RPMI7951 (cell line): ENCODE measurements around the gene NDUFS8. TPM values are rescaled to one million over a fixed set of nuclear protein-coding genes. Genes with fewer than 3 reads are reported as not detected.

Experiments used
- DNase-seq: peaks from one replicate; pipeline ENCODE4 v3.0.0-alpha.2; 2012; ENCODE audit warnings: low read depth
- total RNA-seq: library from RNA; depleted of rRNA; stranded (reverse); fragments of >200 nt; shearing (Covaris generic); gene quantifications from 2 replicates; pipeline ENCODE4 v1.2.3, GENCODE V29; 2014

Gene NDUFS8
- total RNA-seq, 1 experiment from 2014 or later = 270 TPM

GRCh38 chr11:68048681-68049508 is 18.4 kb downstream of the NDUFS8 start:
- DNase-seq = no peak

GRCh38 chr11:68049509-68050370 is 19.3 kb downstream of the NDUFS8 start:
- no peak for DNase-seq

- DNase-seq = no peak
These were observed 19.9 kb downstream of the NDUFS8 start for GRCh38 chr11:68050371-68050841.

GRCh38 chr11:68051191-68052136 is 21.0 kb downstream of the NDUFS8 start:
- DNase-seq = no peak

- no peak for DNase-seq
These were observed 21.8 kb downstream of the NDUFS8 start for GRCh38 chr11:68052137-68052873.

GRCh38 chr11:68053117-68053516 is 22.6 kb downstream of the NDUFS8 start:
- DNase-seq = no peak

- DNase-seq = no peak
These were observed 23.7 kb downstream of the NDUFS8 start for GRCh38 chr11:68053981-68054812.

GRCh38 chr11:68056317-68057285 is 26.1 kb downstream of the NDUFS8 start:
- DNase-seq = no peak

- DNase-seq = no peak
These were observed 27.3 kb downstream of the NDUFS8 start for GRCh38 chr11:68057807-68058206.

GRCh38 chr11:68061508-68061907 is 31.0 kb downstream of the NDUFS8 start:
- DNase-seq = no peak

GRCh38 chr11:68064926-68065325 is 34.4 kb downstream of the NDUFS8 start:
- DNase-seq = no peak

- no peak for DNase-seq
These were observed 35.4 kb downstream of the NDUFS8 start for GRCh38 chr11:68065841-68066240.

- no peak for DNase-seq
These were observed 36.3 kb downstream of the NDUFS8 start for GRCh38 chr11:68066742-68067141.

- no peak for DNase-seq
These were observed 37.5 kb downstream of the NDUFS8 start for GRCh38 chr11:68067991-68068390.

- no peak for DNase-seq
These were observed 41.0 kb downstream of the NDUFS8 start for GRCh38 chr11:68071281-68072048.

- DNase-seq = no peak
These were observed 44.3 kb downstream of the NDUFS8 start for GRCh38 chr11:68074584-68075352.

GRCh38 chr11:68076371-68077042 is 46.0 kb downstream of the NDUFS8 start:
- no peak for DNase-seq
